Keratinocyte (primary cell): ENCODE data around the gene ETFRF1. TPM values are rescaled to one million over a fixed set of nuclear protein-coding genes. Genes with fewer than 3 reads are reported as not detected.

ENCODE experiments used
- DNase-seq: peaks from one replicate; pipeline ENCODE4 v3.0.0-alpha.2; 2011; ENCODE audit warnings: low read depth, missing footprints, low spot score
- FAIRE-seq: peaks from 2 replicates; lab custom pipeline; 2011; peaks lifted over from hg19 to GRCh38; lab: Jason Lieb, UNC
- H2AFZ ChIP-seq: 2 replicates; pipeline ENCODE4 v1.6.0; 2012; ENCODE audit warnings: low read length, control low read depth, inconsistent platforms; ENCODE audit not compliant: control insufficient read depth
- H3K27ac ChIP-seq: 2 replicates; pipeline ENCODE4 v1.5.1; 2011; ENCODE audit warnings: low read length; ENCODE audit not compliant: control insufficient read depth, insufficient read depth
- H3K27me3 ChIP-seq: 3 replicates; pipeline ENCODE4 v1.6.0; 2011; ENCODE audit warnings: low read length; ENCODE audit not compliant: control insufficient read depth, insufficient read depth; ENCODE audit errors: extremely low read depth
- H3K36me3 ChIP-seq, 2 experiments: 2 replicates in 1 of 2; 3 replicates in 1 of 2; pipeline ENCODE4 v1.5.1; 2011; ENCODE audit warnings: low read length in 2 of 2, mild to moderate bottlenecking in 1 of 2; ENCODE audit not compliant: control insufficient read depth in 2 of 2, insufficient read depth in 2 of 2; ENCODE audit errors: extremely low read depth in 1 of 2
- H3K4me1 ChIP-seq: 3 replicates; pipeline ENCODE4 v1.5.1; 2011; ENCODE audit warnings: low read length; ENCODE audit not compliant: control insufficient read depth, insufficient read depth; ENCODE audit errors: extremely low read depth
- H3K4me2 ChIP-seq: 3 replicates; pipeline ENCODE4 v1.6.0; 2011; ENCODE audit warnings: low read depth, low read length; ENCODE audit not compliant: control insufficient read depth, insufficient read depth; ENCODE audit errors: extremely low read depth
- H3K4me3 ChIP-seq, 3 experiments: fragments of 200-600 bp in 1 of 3; sonication (generic) in 1 of 3; 2 replicates in 2 of 3; 3 replicates in 1 of 3; pipeline ENCODE4 v1.5.1; 2011 to 2016; ENCODE audit warnings: low read length in 3 of 3, mild to moderate bottlenecking in 3 of 3, control low read depth in 2 of 3, inconsistent platforms in 1 of 3, low read depth in 1 of 3, mixed read lengths in 1 of 3, mixed run types in 1 of 3, moderate library complexity in 1 of 3; ENCODE audit not compliant: control insufficient read depth in 2 of 3, insufficient read depth in 2 of 3; ENCODE audit errors: extremely low read depth in 1 of 3
- H3K79me2 ChIP-seq: 2 replicates; pipeline ENCODE4 v1.6.0; 2012; ENCODE audit warnings: low read length; ENCODE audit not compliant: control insufficient read depth, insufficient read depth
- H3K9ac ChIP-seq: 3 replicates; pipeline ENCODE4 v1.6.0; 2011; ENCODE audit warnings: low read length; ENCODE audit not compliant: control insufficient read depth, insufficient read depth; ENCODE audit errors: extremely low read depth
- H3K9me1 ChIP-seq: 3 replicates; pipeline ENCODE4 v1.6.0; 2011; ENCODE audit warnings: low read length; ENCODE audit not compliant: control insufficient read depth, insufficient read depth; ENCODE audit errors: extremely low read depth
- H3K9me3 ChIP-seq: 2 replicates; pipeline ENCODE4 v1.5.1; 2012; ENCODE audit warnings: low read depth, low read length; ENCODE audit not compliant: control insufficient read depth
- H4K20me1 ChIP-seq: 3 replicates; pipeline ENCODE4 v1.6.0; 2011; ENCODE audit warnings: low read length; ENCODE audit not compliant: control insufficient read depth, insufficient read depth; ENCODE audit errors: extremely low read depth
- EZH2 ChIP-seq: IDR thresholded peaks from one replicate; pipeline ENCODE4 v1.6.1; 2012; ENCODE audit warnings: inconsistent platforms, mild to moderate bottlenecking, low read length, moderate library complexity
- dilution Hi-C: fragments of 300-500 bp; cut with MboI; formaldehyde crosslinking; loops from one replicate; pipeline ENCODE4 v1.7.0; 2020; ENCODE audit warnings: low sequenced_read_pairs; ENCODE audit not compliant: extremely low pct_ligation_motif_present
- polyA plus RNA-seq, 5 experiments: library from polyadenylated mRNA; depleted of rRNA in 3 of 5; stranded (reverse) in 3 of 5; stranded (forward) in 1 of 5; unstranded in 1 of 5; fragments of >200 nt; gene quantifications; 1 replicate in 1 of 5; 2 replicates in 3 of 5; 3 replicates in 1 of 5; pipeline versions ENCODE4 v1.2.1 to v1.2.3, GENCODE V29; 2011 to 2012; ENCODE audit warnings: missing spikeins in 2 of 5, low read depth in 1 of 5, low replicate concordance in 1 of 5
- TF ChIP-seq, protein P1 (sequence below), 3 experiments: IDR thresholded peaks in 1 of 3; conservative IDR thresholded peaks in 1 of 3; optimal IDR thresholded peaks in 1 of 3; 2 replicates in 2 of 3; 3 replicates in 1 of 3; pipeline versions ENCODE3 to v1.5.1; 2011; ENCODE audit warnings: low read length in 3 of 3, mild to moderate bottlenecking in 3 of 3, moderate library complexity in 2 of 3, control low read depth in 1 of 3, inconsistent platforms in 1 of 3; ENCODE audit not compliant: insufficient read depth in 2 of 3; ENCODE audit errors: extremely low read depth in 1 of 3

ETFRF1 gene
- polyA plus RNA-seq, 1 donor (not counting 4 experiments of a cell fraction or from before 2014, with no cell fraction given) = 13.6 TPM

DNA sequence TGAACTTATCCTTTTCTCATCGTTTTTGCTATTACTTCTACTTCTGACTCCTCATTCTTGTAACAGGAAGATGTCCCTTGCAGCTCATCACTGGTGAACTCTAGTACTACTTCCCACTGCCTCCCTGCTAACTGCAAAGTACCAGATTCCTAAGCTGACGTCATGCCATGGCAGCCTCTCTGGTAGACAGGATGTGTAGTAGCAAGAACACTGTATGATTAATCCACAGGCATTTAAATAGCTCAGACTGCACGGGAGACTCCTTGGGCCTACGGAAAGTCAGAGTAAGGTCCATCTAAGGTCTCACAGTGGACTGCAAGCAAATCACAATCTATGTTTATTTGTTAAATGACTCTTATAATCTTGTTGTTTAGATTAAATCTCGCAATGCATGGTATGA is 43.6 kb upstream of the ETFRF1 start:
- FAIRE-seq = peak; percentile 99

DNA sequence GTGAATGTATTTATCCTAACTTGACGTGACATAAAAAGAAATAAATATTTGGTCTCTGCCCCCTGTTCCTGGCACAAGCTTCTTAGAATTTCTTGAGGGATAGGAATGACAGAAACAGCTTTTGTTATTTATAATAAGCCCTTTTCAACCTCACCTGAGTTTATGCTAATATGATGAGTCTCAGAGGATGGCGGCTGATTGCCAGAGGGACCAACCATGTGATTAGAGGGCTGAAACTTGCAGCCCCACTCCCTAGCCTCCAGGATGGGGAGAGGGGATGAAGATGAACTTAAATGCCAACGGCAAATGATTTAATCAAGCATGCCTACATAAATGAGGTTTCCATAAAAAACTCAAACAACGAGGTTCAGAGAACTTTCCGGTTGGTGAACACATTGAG is 43.0 kb upstream of the ETFRF1 start:
- Histone ChIP-seq H3K9me1 (no peaks in the 10 kb centered on the region), H3K9me3 (no peaks in the 10 kb centered on the region), H3K79me2 (no peaks in the 10 kb centered on the region), H3K4me1 (peaks cover 5% of the 10 kb centered on the region), H2AFZ (no peak overlapping the region), H4K20me1 (no peaks in the 10 kb centered on the region), H3K36me3 (no peaks in the 10 kb centered on the region), H3K4me3 (no peak overlapping the region), H3K9ac (no peak overlapping the region), H3K4me2 (no peak overlapping the region), H3K27me3 (no peaks in the 10 kb centered on the region), H3K27ac (no peak overlapping the region)
- dilution Hi-C loops = no loop called here
- TF ChIP-seq EZH2 = no peak
- TF ChIP-seq, protein P1, sequence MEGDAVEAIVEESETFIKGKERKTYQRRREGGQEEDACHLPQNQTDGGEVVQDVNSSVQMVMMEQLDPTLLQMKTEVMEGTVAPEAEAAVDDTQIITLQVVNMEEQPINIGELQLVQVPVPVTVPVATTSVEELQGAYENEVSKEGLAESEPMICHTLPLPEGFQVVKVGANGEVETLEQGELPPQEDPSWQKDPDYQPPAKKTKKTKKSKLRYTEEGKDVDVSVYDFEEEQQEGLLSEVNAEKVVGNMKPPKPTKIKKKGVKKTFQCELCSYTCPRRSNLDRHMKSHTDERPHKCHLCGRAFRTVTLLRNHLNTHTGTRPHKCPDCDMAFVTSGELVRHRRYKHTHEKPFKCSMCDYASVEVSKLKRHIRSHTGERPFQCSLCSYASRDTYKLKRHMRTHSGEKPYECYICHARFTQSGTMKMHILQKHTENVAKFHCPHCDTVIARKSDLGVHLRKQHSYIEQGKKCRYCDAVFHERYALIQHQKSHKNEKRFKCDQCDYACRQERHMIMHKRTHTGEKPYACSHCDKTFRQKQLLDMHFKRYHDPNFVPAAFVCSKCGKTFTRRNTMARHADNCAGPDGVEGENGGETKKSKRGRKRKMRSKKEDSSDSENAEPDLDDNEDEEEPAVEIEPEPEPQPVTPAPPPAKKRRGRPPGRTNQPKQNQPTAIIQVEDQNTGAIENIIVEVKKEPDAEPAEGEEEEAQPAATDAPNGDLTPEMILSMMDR (optimal IDR thresholded peaks at IDR 0.05 in 1 of 3, IDR thresholded peaks at IDR 0.05 in 1 of 3, conservative IDR thresholded peaks at IDR 0.05 in 1 of 3; ENCODE audit: extremely low read depth in 1 of 3, insufficient read depth in 2 of 3, low read length in 3 of 3) = no peak
- no peak for DNase-seq
- FAIRE-seq = no peak

More for the DNA sequence above, 43.6 kb upstream of the ETFRF1 start:
- dilution Hi-C loops = no loop called here
- peak overlapping the region; percentile 2 for H2AFZ ChIP-seq
- H3K4me2 ChIP-seq = no peak overlapping the region
- no peak overlapping the region for H3K9ac ChIP-seq
- no peak overlapping the region for H3K4me3 ChIP-seq
- H3K4me1 ChIP-seq = peaks cover 5% of the 10 kb centered on the region
- DNase-seq = peak; percentile 53
- no peaks in the 10 kb centered on the region for H3K9me3 ChIP-seq
- no peak for TF ChIP-seq EZH2
- TF ChIP-seq, protein P1 (optimal IDR thresholded peaks at IDR 0.05 in 1 of 3, IDR thresholded peaks at IDR 0.05 in 1 of 3, conservative IDR thresholded peaks at IDR 0.05 in 1 of 3; ENCODE audit: extremely low read depth in 1 of 3, insufficient read depth in 2 of 3, low read length in 3 of 3) = no peak
- no peak overlapping the region for H3K27ac ChIP-seq
- no peaks in the 10 kb centered on the region for H3K9me1 ChIP-seq
- no peaks in the 10 kb centered on the region for H3K27me3 ChIP-seq
- no peaks in the 10 kb centered on the region for H3K79me2 ChIP-seq
- no peaks in the 10 kb centered on the region for H4K20me1 ChIP-seq
- no peaks in the 10 kb centered on the region for H3K36me3 ChIP-seq
